Neural cell (in vitro differentiated cells): ENCODE data around the gene WDHD1. TPM values are rescaled to one million over a fixed set of nuclear protein-coding genes. Genes with fewer than 3 reads are reported as not detected.
"Not testable (repeated sequence)": the region's sequence is repeated elsewhere in the genome, so short reads cannot be mapped to it uniquely, and the experiment has no call there.

ENCODE experiments used
- H2AFZ ChIP-seq: fragments of 200-600, 300-800 bp; sonication (generic), shearing (Covaris generic); 2 replicates; pipeline ENCODE4 v1.6.0; 2014; ENCODE audit warnings: low read depth, mild to moderate bottlenecking, antibody characterized with exemption, low read length, moderate library complexity
- H3F3A ChIP-seq: fragments of 200-600 bp; shearing (Covaris generic); 2 replicates; pipeline ENCODE4 v1.6.1; 2016; ENCODE audit warnings: mild to moderate bottlenecking, moderate library complexity, mixed read lengths, antibody characterized with exemption, low read length; ENCODE audit not compliant: insufficient read depth, poor library complexity, severe bottlenecking
- H3K27ac ChIP-seq: fragments of 200-600, 300-800 bp; sonication (generic), shearing (Covaris generic); 2 replicates; pipeline ENCODE4 v1.5.1; 2014; ENCODE audit warnings: mild to moderate bottlenecking, low read length, moderate library complexity
- H3K27me3 ChIP-seq: fragments of 300-800, 200-600 bp; sonication (generic), shearing (Covaris generic); 2 replicates; pipeline ENCODE4 v1.6.0; 2014; ENCODE audit warnings: mild to moderate bottlenecking, low read depth, low read length, moderate library complexity; ENCODE audit not compliant: insufficient read depth
- H3K36me3 ChIP-seq: fragments of 300-800, 200-600 bp; sonication (generic), shearing (Covaris generic); 2 replicates; pipeline ENCODE4 v1.5.1; 2014; ENCODE audit warnings: mild to moderate bottlenecking, antibody characterized with exemption, low read length, moderate library complexity; ENCODE audit not compliant: insufficient read depth
- H3K4me2 ChIP-seq: fragments of 300-800, 200-600 bp; sonication (generic), shearing (Covaris generic); 2 replicates; pipeline ENCODE4 v1.6.0; 2014; ENCODE audit warnings: mild to moderate bottlenecking, low read length
- H3K4me3 ChIP-seq: fragments of 300-800, 200-600 bp; sonication (generic), shearing (Covaris generic); 2 replicates; pipeline ENCODE4 v1.5.1; 2014; ENCODE audit warnings: mild to moderate bottlenecking, low read length, moderate library complexity
- H3K79me2 ChIP-seq: fragments of 200-600 bp; shearing (Covaris generic); replicated peaks from 2 replicates; pipeline ENCODE4 v1.6.0; 2014; ENCODE audit warnings: mild to moderate bottlenecking, low read length, moderate library complexity; ENCODE audit not compliant: insufficient read depth
- H3K9ac ChIP-seq: fragments of 300-800, 200-600 bp; sonication (generic), shearing (Covaris generic); 2 replicates; pipeline ENCODE4 v1.6.1; 2016; ENCODE audit warnings: mild to moderate bottlenecking, low read length, mixed read lengths
- H3K9me2 ChIP-seq: fragments of 200-600 bp; shearing (Covaris generic); 2 replicates; pipeline ENCODE4 v1.6.1; 2016; ENCODE audit warnings: mild to moderate bottlenecking, low read length, mixed read lengths; ENCODE audit not compliant: insufficient read depth
- H3K9me3 ChIP-seq: fragments of 200-600, 300-800 bp; sonication (generic), shearing (Covaris generic); 2 replicates; pipeline ENCODE4 v1.6.1; 2016; ENCODE audit warnings: mild to moderate bottlenecking, mixed run types, low read length, moderate library complexity, mixed read lengths
- H4K20me1 ChIP-seq: fragments of 200-600 bp; shearing (Covaris generic); 2 replicates; pipeline ENCODE4 v1.6.1; 2016; ENCODE audit warnings: mild to moderate bottlenecking, mixed run types; ENCODE audit not compliant: insufficient read depth
- CTCF ChIP-seq: fragments of 450-650 bp; IDR thresholded peaks from 2 replicates; pipeline ENCODE4 v1.5.1; 2014; ENCODE audit warnings: antibody characterized with exemption, mild to moderate bottlenecking, moderate library complexity; ENCODE audit not compliant: poor library complexity, severe bottlenecking
- EP300 ChIP-seq: fragments of 450-650 bp; conservative IDR thresholded peaks from 2 replicates; pipeline ENCODE4 v1.6.1; 2014; ENCODE audit warnings: antibody characterized with exemption, mild to moderate bottlenecking, moderate library complexity; ENCODE audit not compliant: poor library complexity, severe bottlenecking
- EZH2 ChIP-seq: fragments of 200-600, 300-800 bp; shearing (Covaris generic), sonication (generic); IDR thresholded peaks from 2 replicates; pipeline ENCODE4 v1.6.1; 2014; ENCODE audit warnings: antibody characterized with exemption, low read length, borderline replicate concordance, mild to moderate bottlenecking; ENCODE audit not compliant: insufficient read depth, poor library complexity, severe bottlenecking
- MXI1 ChIP-seq: fragments of 450-650 bp; conservative IDR thresholded peaks from 2 replicates; pipeline ENCODE4 v1.6.1; 2014; ENCODE audit warnings: antibody characterized with exemption, mild to moderate bottlenecking; ENCODE audit not compliant: poor library complexity, severe bottlenecking
- POLR2AphosphoS5 ChIP-seq: IDR thresholded peaks from 2 replicates; pipeline ENCODE4 v1.6.1; 2012
- RAD21 ChIP-seq: fragments of 450-650 bp; conservative IDR thresholded peaks from 2 replicates; pipeline ENCODE4 v1.6.1; 2014; ENCODE audit warnings: antibody characterized with exemption, mild to moderate bottlenecking, moderate library complexity
- SMC3 ChIP-seq: fragments of 450-650 bp; conservative IDR thresholded peaks from 2 replicates; pipeline ENCODE4 v1.6.1; 2014; ENCODE audit warnings: antibody characterized with exemption, mild to moderate bottlenecking, moderate library complexity; ENCODE audit not compliant: poor library complexity
- TAF1 ChIP-seq: IDR thresholded peaks from 2 replicates; pipeline ENCODE4 v1.6.1; 2012; ENCODE audit warnings: low read depth
- polyA plus RNA-seq: library from polyadenylated mRNA; depleted of rRNA; stranded (reverse); fragments of >200 nt; gene quantifications from 2 replicates; pipeline ENCODE4 v1.2.3, GENCODE V29; 2014
- TF ChIP-seq, protein P1 (sequence below): IDR thresholded peaks from 2 replicates; pipeline ENCODE4 v1.6.1; 2012; ENCODE audit warnings: borderline replicate concordance

WDHD1 gene
- polyA plus RNA-seq, 1 donor from 2014 or later = 8.0 TPM

DNA sequence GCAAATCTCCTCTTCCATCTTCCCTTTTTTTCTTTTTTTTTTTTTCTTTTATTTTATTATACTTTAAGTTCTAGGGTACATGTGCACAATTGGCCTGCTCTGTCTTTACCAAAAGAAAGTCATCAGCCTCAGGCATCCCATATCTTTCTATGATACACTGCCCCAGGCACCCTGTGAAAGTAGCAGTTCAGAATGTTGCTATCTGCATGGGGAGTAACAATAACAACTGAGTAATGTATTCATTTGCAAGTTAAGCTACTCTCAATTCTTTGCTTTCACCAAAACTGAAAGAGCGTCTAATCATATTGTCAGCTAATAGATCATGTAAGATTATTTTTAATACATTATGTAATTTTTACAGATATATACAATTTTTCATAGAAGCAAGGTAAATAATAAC, 110.8 kb downstream of the WDHD1 start:
- Histone ChIP-seq H3F3A (no peaks in the 10 kb centered on the region), H3K79me2 (no peaks in the 10 kb centered on the region), H3K4me2 (no peak overlapping the region), H3K36me3 (no peaks in the 10 kb centered on the region), H3K9ac (no peak overlapping the region), H4K20me1 (no peaks in the 10 kb centered on the region), H2AFZ (no peak overlapping the region), H3K9me2 (no peaks in the 10 kb centered on the region), H3K4me3 (no peak overlapping the region), H3K27me3 (no peaks in the 10 kb centered on the region), H3K27ac (no peak overlapping the region), H3K9me3 (no peaks in the 10 kb centered on the region)
- no peak for TF ChIP-seq TAF1
- no peak for TF ChIP-seq EZH2
- no peak for TF ChIP-seq CTCF
- TF ChIP-seq POLR2AphosphoS5 = no peak
- no peak for TF ChIP-seq SMC3
- TF ChIP-seq EP300 = no peak
- TF ChIP-seq, protein P1, sequence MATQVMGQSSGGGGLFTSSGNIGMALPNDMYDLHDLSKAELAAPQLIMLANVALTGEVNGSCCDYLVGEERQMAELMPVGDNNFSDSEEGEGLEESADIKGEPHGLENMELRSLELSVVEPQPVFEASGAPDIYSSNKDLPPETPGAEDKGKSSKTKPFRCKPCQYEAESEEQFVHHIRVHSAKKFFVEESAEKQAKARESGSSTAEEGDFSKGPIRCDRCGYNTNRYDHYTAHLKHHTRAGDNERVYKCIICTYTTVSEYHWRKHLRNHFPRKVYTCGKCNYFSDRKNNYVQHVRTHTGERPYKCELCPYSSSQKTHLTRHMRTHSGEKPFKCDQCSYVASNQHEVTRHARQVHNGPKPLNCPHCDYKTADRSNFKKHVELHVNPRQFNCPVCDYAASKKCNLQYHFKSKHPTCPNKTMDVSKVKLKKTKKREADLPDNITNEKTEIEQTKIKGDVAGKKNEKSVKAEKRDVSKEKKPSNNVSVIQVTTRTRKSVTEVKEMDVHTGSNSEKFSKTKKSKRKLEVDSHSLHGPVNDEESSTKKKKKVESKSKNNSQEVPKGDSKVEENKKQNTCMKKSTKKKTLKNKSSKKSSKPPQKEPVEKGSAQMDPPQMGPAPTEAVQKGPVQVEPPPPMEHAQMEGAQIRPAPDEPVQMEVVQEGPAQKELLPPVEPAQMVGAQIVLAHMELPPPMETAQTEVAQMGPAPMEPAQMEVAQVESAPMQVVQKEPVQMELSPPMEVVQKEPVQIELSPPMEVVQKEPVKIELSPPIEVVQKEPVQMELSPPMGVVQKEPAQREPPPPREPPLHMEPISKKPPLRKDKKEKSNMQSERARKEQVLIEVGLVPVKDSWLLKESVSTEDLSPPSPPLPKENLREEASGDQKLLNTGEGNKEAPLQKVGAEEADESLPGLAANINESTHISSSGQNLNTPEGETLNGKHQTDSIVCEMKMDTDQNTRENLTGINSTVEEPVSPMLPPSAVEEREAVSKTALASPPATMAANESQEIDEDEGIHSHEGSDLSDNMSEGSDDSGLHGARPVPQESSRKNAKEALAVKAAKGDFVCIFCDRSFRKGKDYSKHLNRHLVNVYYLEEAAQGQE = no peak
- no peak for TF ChIP-seq MXI1
- TF ChIP-seq RAD21 = no peak

GRCh38 chr14:54909817-54910558, 116.9 kb downstream of the WDHD1 start:
- Histone ChIP-seq H3K9me2 (no peaks in the 10 kb centered on the region), H3K9me3 (no peaks in the 10 kb centered on the region), H3K27ac (peak overlapping the region; percentile 58)

DNA sequence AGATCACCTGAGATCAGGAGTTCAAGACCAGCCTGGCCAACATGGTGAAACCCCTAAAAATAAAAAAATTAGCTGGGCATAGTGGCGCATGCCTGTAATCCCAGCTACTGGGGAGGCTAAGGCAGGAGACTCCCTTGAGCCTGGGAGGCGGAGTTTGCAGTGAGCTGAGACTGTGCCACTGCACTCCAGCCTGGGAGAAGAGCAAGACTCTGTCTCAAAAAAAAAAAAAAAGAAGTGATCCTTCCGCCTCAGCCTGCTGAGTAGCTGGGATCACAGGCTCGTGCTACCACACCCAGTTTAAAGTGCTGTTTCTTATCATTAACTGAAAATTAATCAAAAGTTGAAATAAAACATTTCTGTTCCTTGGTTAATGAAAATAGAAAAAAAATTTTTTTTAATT, 117.9 kb downstream of the WDHD1 start:
- H3K9me2 ChIP-seq, H3K9ac ChIP-seq, H3K36me3 ChIP-seq, H3K4me2 ChIP-seq, H3K27ac ChIP-seq, H3F3A ChIP-seq, H2AFZ ChIP-seq, H4K20me1 ChIP-seq, H3K4me3 ChIP-seq, H3K9me3 ChIP-seq, H3K27me3 ChIP-seq, H3K79me2 ChIP-seq: not testable (repeated sequence)

More at GRCh38 chr14:54909817-54910558, 116.9 kb downstream of the WDHD1 start:
- TF ChIP-seq EP300 = peak; percentile 82
- TF ChIP-seq, protein P1 = no peak
- no peak for TF ChIP-seq RAD21
- no peak for TF ChIP-seq TAF1
- Histone ChIP-seq H4K20me1 (no peaks in the 10 kb centered on the region), H2AFZ (no peak overlapping the region), H3F3A (peaks cover 5% of the 10 kb centered on the region), H3K4me2 (peak overlapping the region; percentile 32), H3K27me3 (no peaks in the 10 kb centered on the region), H3K9ac (peak overlapping the region; percentile 19), H3K4me3 (peak overlapping the region; percentile 44), H3K79me2 (no peaks in the 10 kb centered on the region), H3K36me3 (no peaks in the 10 kb centered on the region)
